Stimulated activated CD8-positive, alpha-beta memory T cell treated with anti-CD3 and anti-CD28 coated beads, Interleukin-2, amount 100 ng/mL, for 1 hour (primary cell): Measurements from ENCODE around the gene MAML3.

Experiments used
- DNase-seq, 2 donors: peaks; one replicate each; pipeline ENCODE4 v3.0.0-alpha.2; 2020; ENCODE audit warnings: low read depth in 2 of 2

The MAML3 gene

GRCh38 chr4:140004549-140004895, 149.5 kb downstream of the MAML3 start:
- DNase-seq = no peak

GRCh38 chr4:140003876-140004548, 150.0 kb downstream of the MAML3 start:
- no peak for DNase-seq

- no peak for DNase-seq
Measured at GRCh38 chr4:140000232-140000631, 153.8 kb downstream of the MAML3 start.

- DNase-seq = no peak
Measured at GRCh38 chr4:139988863-139989765, 164.9 kb downstream of the MAML3 start.

- DNase-seq = no peak
Measured at GRCh38 chr4:139987502-139987850, 166.5 kb downstream of the MAML3 start.

GRCh38 chr4:139986689-139987501, 167.1 kb downstream of the MAML3 start:
- no peak for DNase-seq

- no peak for DNase-seq
Measured at GRCh38 chr4:139986106-139986505, 167.9 kb downstream of the MAML3 start.

GRCh38 chr4:139985401-139985800, 168.6 kb downstream of the MAML3 start:
- DNase-seq = no peak

GRCh38 chr4:139984471-139984870, 169.5 kb downstream of the MAML3 start:
- DNase-seq = no peak

- no peak for DNase-seq
Measured at GRCh38 chr4:139978692-139979091, 175.3 kb downstream of the MAML3 start.

GRCh38 chr4:139977838-139978609, 176.0 kb downstream of the MAML3 start:
- DNase-seq = no peak

GRCh38 chr4:139975830-139976272, 178.1 kb downstream of the MAML3 start:
- no peak for DNase-seq

- DNase-seq = no peak
Measured at GRCh38 chr4:139973616-139974015, 180.4 kb downstream of the MAML3 start.

GRCh38 chr4:139973015-139973414, 181.0 kb downstream of the MAML3 start:
- DNase-seq = no peak

GRCh38 chr4:139972305-139972704, 181.7 kb downstream of the MAML3 start:
- DNase-seq = no peak

GRCh38 chr4:139971111-139971510, 182.9 kb downstream of the MAML3 start:
- DNase-seq = no peak

- no peak for DNase-seq
Measured at GRCh38 chr4:139969635-139970266, 184.2 kb downstream of the MAML3 start.

- DNase-seq = no peak
Measured at GRCh38 chr4:139968831-139969230, 185.2 kb downstream of the MAML3 start.

GRCh38 chr4:139966383-139966782, 187.6 kb downstream of the MAML3 start:
- no peak for DNase-seq

- DNase-seq = no peak
Measured at GRCh38 chr4:139965789-139966188, 188.2 kb downstream of the MAML3 start.

- DNase-seq = no peak
Measured at GRCh38 chr4:139963708-139964107, 190.3 kb downstream of the MAML3 start.
